Stimulated activated naive CD8-positive, alpha-beta T cell treated with anti-CD3 and anti-CD28 coated beads, Interleukin-15, Interleukin-2, amounts not matched to agents 100 U/mL and 50 U/mL, for 24 hours (primary cell): ENCODE data around the gene MAPK7.

Experiments used
- ATAC-seq: fragments of 150-1000 bp; cut with Tn5 transposase; one replicate; pipeline ENCODE4 v1.10.0; 2021
- DNase-seq: peaks from one replicate; pipeline ENCODE4 v3.0.0; 2021

Gene MAPK7

DNA sequence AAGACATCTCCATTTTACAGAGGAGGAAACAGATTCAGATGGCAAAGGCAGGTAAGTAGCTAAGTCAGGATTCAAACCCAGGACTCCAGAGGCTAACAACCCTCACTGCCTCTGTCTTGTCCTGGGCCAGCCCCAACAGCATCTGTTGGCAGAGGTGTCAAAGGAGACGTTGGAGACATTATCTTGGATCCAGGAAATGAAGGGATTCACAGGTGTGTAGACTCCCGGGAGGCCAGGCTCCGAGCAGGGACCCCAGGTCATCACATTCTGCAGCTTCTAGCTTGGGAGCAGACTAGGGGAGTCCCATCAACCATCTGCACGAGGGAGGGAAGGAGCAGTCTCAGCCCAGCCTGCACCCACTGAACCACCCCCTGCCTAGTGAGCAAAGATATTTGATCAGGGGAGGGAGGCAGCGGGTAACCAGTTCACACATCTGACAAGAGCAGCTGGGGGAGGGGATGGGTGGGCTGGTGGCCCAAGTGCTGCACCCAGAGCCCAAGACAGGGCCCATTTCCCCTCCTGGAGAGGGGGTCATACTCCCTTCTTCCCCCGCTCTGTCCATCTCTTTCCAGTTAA, 14.8 kb upstream of the MAPK7 start:
- ATAC-seq, result no peak
- no peak for DNase-seq

DNA sequence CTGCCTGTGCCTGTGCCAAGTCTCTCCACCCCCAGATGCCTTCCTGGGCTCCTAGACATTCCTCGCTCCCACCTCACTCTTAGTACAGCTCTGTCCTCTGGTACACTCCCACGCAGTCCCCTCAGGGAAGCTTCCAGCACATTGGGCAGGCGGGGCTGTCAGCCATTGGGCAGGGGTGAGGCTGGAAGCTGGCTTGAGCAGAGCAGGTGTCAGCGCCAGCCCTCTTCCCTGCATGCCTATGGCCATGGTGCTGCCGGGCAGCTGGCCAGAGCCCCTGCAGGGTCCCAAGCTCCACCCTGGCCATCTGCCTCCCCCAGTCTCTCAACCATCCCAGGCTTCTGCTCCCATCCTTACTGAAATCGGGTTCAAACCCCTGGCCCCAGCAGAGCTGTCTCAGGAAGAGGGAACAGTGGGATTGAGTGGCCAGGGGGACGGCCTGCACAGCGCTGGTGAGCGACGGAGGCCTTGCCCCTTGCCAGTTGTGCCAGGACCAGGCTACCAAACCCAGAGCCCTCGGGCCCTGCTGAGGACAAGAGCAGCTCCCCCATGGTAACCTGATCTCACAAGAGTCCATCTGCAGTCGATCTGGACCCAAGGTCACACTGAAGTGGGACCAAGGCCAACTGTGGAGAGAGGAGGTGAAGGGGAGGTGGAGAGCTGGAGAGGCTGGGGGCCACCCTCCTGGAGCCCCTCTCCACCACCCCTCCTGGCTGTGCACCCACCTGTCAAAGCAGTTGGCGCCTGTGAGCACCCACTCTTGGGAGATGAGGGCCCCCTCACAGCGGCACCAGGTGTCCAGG, 13.4 kb upstream of the MAPK7 start:
- DNase-seq, result no peak
- ATAC-seq, result no peak

DNA sequence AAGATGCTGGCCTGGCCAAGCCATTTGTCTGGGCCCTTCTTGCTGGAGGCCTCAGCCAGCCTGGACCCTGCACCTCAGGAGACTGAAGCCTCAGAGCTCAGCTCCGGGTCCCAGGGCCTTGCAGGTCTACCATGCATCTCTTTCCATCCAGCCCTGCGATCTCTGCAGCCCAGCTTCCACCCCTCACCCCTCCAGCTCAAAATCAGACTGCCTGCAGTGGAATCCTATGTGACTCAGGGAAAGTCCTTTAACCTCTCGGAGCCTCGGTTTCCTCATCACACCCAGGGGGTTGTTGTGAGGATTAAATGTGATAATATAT, 12.8 kb upstream of the MAPK7 start:
- no peak for DNase-seq
- ATAC-seq, result no peak

DNA sequence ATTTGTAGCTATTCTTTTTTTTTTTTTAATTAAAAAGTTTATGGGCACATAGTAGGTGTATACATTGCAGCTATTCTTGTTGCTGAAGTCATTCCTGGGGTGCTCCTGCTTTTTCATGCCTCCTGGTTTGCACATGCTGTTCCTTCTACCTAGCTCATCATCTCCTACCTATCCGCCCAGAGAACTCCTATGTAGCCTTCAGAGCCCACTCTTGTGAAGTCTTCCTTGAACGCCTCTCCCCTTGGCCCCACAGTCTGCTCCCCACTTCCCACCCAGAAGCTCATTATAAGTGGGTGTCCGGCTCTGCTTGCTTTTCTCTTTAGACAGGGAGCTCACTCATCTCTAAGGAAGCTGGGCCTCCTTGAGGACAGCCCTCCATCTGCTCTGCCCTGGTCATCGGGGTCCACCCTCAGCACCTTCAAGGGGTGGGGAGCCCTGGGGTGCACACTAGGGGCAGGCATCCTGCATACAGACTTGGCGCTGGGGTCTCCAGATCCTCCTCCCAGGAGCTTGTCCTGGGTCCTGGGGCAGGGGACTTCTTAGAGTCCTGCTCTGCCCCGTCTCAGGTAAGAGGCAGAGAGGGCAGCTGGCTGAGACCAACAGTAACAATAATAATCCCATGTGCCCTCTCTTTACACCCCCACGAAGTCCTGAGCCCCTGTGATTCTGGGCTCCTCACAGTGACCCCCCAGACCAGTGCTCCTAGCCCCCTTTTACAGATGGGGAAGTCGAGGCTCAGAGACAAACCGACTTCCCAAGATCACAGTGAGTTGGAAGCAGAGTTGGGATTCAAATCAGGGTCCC, 12.3 kb upstream of the MAPK7 start:
- no peak for ATAC-seq
- DNase-seq, result no peak

DNA sequence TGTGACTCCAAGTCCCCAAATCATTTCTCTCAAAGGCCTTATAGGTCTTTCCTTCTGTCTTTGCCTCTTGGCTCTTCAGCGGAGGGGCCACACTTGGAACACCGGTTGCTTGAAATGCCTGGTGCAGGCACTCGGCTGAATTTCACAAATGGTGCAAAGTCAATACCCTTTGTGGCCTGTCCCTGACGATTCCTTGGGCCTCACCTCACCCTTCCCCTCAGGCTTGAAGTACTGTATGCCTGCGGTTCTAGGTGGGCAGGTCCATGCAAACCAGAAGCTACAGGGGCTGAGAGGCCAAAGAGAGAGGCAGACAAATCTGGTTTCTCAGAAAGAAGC, 11.7 kb upstream of the MAPK7 start:
- DNase-seq (no peak), ATAC-seq (no peak)

DNA sequence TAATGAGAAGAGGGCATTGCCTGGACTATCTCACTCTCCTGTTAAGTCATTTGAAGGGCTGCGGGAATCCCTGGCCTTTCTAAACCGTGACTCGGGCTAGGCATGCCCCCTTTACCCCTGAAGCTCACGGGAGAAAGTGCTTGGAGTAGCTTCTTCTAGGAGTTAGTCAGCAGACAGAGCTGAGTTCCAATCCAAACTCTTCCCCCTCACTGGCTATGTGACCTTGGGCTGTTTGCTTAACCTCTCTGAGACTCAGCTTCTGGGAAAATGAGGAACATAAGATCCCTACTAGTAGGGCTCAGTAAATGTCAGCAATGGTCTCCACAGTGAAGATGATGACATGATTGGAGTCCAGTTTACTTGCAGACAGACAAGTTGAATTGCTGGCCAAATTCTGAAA, 10.1 kb upstream of the MAPK7 start:
- no peak for DNase-seq

DNA sequence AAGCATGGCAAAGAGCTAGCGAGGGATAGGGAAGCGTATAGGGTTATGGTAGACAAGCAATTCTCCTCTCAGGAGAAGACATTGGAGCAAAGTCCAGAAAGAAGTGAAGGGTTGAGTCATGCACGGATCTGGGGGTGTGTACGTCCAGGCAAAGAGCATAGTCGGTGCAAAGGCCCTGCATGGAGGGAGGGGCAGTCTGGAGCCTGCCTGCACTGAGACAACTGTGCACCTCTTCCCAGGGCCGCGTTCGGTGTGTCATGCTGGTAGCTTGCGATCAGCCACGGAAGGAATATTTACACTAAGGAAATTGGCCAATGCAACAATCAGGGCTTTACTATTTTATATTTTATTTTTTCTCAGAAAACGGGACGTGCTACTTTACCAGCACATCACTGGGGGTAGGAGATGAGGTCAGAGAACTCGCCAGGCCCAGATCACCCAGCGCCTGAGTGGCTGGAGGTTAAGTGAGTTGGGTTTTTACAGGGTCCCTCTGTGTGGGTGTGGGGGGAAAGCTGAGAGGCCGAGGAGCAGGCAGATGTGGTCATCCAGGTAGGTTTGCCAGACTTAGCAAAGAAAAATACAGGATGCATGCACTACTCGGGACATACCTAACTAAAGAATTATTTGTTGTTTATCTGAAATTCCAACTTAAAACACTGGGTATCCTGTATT, 9.1 kb upstream of the MAPK7 start:
- ATAC-seq (no peak), DNase-seq (no peak)

More for the DNA sequence above, 10.1 kb upstream of the MAPK7 start:
- ATAC-seq, result no peak

DNA sequence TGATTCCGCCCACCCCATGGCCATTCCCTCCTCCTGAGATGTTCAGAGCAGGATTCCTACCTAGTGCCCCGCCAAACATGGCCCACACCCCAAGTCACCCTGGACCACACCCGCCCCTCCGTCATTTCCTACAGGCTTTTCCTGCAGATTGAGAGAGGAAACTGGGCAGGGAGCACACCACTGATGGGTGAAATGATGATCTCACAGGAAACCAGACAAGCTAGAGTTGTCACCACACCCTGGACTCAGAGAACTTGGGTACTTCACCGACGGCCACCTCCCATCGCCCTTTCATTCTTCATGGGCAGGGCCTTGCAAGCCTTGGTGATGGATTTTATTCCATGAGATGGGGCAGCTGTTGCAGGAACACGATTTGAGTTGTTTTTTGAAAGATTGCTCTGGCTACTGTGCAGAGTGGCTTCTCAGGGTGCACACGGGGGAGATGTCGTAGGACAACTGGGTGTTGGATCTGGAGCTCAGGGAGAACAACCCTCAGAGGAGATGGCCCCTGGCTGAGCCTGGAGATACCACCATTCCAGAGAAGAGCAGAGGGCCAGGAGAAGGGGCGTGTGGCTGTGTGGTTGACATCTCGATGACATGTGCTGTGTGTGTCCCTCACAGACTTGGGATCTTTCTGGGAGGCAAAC, 8.3 kb upstream of the MAPK7 start:
- ATAC-seq (peak; percentile 24), DNase-seq (no peak)

DNA sequence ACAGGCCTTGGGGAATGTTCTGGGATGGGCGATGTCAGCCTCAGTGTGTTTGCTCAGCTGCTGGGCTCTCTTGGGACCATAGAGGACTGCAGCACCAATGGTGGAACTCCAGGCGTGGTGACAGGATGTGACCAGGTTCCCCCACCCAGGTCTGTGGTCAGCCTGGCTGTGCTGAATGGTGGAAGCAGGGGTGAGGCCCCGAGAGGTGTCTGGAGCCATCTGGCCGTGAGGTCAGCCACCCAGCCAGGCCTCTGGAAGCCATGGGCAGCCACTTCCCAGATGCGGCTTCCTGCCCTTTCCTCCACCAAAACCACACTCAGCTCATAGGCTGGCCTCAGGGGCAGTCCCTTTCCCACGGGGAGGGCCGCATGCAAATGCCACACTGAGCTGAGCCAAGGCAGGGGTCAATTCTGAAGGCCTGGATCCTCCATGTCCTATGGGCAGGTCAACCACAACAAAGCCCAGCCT, 7.8 kb upstream of the MAPK7 start:
- DNase-seq (peak; percentile 33), ATAC-seq (peak; percentile 16)

DNA sequence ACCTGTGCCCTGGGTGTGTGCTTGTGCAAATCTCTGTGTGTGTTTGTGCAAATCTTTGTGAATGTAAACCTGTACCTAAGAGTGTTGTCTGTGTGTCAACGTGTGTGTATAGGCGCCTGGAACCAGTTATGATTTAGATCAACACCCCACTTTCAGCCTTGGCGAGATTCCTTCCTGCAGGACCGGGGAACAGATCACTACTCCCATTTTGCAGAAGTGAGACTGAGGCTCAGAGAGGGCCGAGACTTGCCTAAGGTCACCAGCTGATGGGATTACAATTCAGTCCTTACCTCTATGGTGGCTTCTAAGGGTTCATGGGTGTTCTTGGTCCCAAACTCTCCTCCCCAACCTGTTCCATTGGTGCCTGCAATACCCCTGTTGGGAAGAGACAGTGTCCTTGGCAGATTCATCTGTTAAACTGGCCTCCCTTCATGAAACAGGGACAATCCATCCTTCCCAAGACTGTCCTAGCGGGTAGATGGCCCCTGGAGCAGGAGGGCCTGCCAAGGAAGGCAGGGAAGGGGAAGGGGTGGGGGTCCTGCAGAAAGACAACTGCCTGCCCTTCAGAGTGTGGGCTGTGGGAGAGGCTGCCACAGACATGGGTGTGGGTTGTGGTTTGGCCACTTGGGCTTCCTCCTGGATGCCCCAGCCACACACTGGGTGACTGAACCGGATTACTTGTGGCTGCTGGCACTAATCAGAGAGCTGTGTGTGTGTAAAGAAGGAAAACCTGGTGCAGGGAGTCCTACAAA, 6.9 kb upstream of the MAPK7 start:
- no peak for ATAC-seq
- no peak for DNase-seq

DNA sequence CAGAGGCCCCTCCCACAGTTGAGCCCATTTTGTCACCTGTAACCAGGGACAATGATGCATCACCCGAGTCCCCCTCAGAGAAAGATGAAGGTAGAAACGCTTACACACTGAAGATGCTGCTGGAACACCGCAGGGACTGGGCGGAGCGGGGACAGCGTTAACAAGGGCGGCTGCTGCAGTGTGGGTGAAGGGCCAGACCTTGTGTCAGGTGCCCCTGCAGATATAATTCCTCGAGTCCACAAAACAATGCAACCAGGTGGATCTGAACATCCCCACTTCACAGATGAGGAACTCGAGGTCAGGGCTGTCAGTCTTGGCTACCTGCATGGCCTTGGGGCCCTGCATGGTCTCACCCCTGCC, 6.3 kb upstream of the MAPK7 start:
- ATAC-seq, result peak; percentile 7
- no peak for DNase-seq

DNA sequence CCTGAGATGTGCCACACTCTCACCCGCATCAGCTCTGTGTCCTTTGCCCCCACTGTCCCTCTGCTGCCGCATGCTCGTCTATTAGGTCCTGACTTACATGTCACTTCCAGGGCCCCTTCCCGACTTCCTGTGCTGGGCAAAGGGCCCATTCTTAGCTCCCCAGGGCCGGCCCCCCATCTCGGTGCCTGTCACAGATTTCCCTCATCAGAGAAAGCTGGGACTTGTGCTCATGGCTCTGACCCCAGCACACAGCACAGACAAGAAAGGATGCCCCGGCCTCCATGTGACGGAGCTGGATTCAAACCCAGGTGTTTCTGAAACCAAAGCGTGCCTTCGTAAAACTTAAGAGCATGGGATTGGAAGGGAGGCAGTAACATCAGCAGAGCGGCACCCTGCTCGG, 5.9 kb upstream of the MAPK7 start:
- ATAC-seq, result no peak
- DNase-seq, result no peak

DNA sequence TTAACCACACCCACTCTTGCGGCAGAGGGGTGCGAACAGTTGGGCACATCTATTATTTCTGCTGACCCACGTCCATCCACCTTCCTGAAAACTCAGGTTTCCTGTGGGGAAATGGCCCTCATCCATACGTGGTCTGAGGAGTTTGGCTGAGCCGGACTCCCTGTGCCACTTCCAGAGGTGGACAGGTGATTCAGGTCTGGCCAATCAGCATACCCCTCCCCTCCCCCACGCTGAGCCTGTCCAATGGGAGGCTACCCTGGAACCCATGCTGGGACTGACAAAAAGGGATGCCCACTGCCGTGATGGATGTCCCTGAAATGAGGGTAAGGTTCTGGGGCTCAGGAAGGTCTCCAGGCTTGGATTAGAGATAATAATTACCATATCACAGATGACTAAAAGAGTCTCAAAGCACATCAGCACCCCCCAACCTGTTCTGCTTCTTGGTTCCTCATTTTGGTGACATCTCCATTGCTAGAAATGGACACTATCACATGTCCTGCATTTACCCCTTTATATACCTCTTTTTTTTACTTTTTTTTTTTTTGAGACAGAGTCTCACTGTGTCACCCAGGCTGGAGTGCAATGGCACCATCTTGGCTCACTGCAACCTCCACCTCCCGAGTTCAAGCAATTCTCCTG, 5.3 kb upstream of the MAPK7 start:
- ATAC-seq (no peak), DNase-seq (no peak)

DNA sequence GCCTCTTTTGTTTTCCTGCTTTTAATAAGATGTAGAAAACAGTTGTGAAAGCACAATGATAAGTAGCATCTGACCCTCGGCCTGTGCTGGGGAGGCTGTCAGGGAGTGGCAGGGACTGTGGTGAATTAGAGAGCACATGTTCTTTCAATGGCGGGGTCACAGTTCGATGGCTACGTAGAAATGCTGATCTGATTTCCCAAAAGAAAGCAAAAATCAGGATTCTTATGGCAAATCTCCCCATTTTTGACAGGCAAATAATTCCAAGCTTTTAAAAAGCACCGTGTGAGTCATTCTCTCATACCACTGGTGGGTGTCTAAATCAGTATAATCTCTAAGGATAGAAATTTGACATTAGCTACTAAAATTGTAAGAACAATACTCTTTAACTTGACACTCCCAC, 4.2 kb upstream of the MAPK7 start:
- DNase-seq (no peak), ATAC-seq (no peak)

DNA sequence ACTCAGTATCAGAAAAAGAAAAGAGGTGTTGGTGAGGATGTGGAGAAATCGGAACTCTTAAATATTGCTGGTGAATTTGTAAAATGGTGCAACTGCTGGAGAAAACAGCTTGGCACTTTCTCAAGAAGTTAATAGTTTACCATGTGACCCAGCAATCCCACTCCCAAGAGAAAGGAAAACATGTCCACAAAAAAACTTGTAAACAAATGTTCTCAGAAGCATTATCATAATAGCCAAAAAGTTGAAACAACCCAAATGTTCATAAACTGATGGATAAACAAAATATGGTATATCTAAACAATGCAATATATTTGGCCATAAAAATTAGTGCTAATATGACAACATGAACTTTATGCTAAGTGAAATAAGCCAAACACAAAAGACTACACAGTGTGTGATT, 2.6 kb upstream of the MAPK7 start:
- ATAC-seq (no peak), DNase-seq (no peak)

DNA sequence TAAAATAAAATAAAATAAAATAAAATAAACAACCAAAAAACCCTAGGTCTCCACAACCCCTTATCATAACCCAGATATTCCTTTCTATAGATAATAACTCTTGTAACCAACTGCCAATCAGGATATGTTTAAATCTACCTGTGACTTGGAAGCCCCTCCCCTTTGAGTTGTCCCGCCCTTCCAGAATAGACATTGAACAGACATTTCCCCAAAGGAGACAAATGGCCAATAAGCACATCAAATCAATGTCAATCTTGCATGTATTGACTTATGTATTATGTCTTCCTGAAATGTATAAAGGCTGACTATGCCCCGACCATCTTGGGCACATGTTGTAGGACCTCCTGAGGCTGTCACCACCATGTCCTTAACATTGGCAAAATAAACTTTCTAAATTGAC, 1.5 kb upstream of the MAPK7 start:
- DNase-seq (no peak), ATAC-seq (no peak)

DNA sequence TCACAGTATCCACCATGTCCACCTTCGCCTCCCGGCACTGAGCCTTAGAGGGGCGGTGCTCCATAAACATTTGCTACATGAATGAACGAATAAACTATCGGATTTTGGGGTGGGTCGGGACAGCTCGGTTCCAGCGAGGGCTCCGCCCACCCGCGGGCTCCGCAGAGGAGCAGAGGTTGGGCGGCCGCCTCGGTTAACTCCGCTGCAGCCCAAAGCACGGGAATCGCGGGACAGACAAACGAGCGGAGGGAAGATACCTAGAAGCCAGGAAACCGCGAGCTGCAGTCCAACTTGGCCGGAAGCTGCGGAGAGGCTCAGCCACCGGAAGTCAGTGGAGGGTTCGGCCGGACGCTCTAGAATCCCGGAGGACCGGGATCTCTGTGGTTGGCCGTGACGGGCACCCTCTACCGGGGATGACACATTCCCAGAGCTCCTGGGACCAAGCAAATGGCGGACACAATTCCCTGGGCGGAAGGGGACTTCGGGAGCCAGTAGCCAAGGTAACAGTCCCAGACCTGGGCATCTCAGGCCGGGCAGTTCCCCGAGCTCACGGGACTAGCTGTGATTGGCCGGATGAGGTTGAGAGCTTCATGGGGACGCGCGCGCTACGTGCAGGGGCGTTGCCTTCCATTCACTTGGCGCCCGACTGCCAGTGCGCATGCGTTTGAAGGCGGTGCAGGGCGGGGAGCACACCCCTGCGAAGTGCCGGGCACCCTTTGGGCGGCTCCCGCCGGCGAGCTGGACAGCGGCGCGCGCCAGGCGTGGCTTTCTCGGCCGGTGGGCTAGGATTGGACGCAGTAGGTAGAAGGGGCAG, 489 bp upstream of the MAPK7 start:
- ATAC-seq, result peak; percentile 97
- DNase-seq, result peak; percentile 97

DNA sequence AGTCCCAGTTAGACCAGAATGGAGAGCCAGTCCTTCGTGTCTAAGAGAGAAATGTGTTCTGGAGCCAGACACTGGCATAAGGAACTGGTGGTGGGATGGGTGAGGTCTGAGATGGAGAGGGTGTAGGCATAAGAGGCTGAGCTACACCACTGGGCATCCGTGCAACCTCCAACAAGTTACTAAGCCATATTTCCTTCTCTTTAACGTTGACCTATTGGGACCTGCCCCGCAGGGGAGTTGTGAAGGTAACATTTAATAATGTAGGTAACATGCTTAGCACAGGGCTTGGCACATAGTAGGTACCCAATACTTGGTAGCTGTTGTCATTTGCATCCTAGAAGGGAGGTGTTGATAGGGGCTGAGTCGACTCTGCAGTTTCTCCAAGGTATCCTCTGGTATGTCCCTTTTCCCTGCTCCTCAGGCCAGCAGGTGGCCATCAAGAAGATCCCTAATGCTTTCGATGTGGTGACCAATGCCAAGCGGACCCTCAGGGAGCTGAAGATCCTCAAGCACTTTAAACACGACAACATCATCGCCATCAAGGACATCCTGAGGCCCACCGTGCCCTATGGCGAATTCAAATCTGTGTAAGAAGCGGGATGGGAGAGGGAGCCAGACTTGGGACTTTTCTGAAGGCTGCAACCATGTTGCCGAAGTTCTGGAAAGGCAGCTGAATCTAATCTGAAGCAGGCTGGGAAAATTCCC, 1.2 kb downstream of the MAPK7 start:
- DNase-seq (no peak), ATAC-seq (no peak)

DNA sequence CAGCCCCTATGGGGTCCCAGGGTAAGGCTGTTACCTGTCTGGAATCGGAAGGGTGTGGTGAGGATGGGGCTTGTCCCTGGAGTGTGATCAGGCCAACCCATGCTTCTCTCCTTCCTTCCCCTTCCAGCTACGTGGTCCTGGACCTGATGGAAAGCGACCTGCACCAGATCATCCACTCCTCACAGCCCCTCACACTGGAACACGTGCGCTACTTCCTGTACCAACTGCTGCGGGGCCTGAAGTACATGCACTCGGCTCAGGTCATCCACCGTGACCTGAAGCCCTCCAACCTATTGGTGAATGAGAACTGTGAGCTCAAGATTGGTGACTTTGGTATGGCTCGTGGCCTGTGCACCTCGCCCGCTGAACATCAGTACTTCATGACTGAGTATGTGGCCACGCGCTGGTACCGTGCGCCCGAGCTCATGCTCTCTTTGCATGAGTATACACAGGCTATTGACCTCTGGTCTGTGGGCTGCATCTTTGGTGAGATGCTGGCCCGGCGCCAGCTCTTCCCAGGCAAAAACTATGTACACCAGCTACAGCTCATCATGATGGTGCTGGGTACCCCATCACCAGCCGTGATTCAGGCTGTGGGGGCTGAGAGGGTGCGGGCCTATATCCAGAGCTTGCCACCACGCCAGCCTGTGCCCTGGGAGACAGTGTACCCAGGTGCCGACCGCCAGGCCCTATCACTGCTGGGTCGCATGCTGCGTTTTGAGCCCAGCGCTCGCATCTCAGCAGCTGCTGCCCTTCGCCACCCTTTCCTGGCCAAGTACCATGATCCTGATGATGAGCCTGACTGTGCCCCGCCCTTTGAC, 2.4 kb downstream of the MAPK7 start:
- DNase-seq (no peak), ATAC-seq (no peak)
